DMS153 treated with DMSO at 0.1 percent for 48 hours (cell line): Measurements from ENCODE around the gene SPATA31A5.
"Not testable (repeated sequence)": the region's sequence is repeated elsewhere in the genome, so short reads cannot be mapped to it uniquely, and the experiment has no call there.

Experiments
- DNase-seq: peaks from one replicate; lab custom pipeline; 2025; ENCODE audit not compliant: unreplicated experiment; lab: John Stamatoyannopoulos, UW

SPATA31A5 gene

GRCh38 chr9:60914107-60914506 is at the start of gene SPATA31A5:
SPATA31A5 (plus strand) TSS chr9:60914407; CDS start chr9:60914436, 29 bp downstream.
- not testable (repeated sequence) for DNase-seq

- DNase-seq, result not testable (repeated sequence)
These were observed 48.8 kb downstream of the SPATA31A5 start for GRCh38 chr9:60962990-60963350.

GRCh38 chr9:60966382-60966781 is 52.2 kb downstream of the SPATA31A5 start:
- DNase-seq, result not testable (repeated sequence)
